ENCODE data around the gene LSM7.

LSM7 gene

DNA sequence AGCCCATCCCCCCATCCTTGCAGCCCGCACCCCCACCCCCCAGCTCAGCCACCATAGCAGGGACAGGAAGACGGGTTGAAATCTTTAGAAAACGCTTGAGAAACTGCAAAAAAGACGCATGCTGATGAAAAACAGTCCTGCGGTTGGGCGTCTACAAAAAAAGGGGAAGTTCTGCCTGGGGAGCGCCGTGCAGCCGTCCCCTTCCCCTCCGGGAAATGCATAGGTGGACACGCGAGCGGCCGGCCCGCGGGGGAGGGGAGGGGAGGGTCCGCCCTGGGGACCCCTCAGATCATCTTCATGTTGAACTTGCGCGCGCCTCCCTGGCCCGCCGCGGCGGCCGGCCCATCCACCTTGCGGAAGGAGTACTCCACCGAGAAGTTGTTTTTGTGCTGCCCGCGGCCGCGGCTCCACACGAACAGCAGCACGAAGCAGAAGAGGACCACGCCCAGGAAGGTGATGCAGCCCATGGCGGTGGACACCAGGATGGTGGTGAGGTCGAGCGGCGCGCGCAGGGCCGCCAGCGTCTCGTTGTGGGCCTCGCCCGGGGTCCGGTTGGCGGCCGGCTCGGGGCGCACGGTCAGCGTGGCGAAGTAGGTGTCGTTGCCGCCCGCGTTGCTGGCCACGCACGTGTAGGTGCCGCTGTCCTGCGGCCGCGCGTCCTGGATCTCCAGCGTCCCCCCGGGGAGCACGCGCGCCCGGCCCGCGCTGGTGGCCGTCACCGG is 38.5 kb downstream of the LSM7 start:
- Histone ChIP-seq H3K4me3 (ENCODE audit: severe bottlenecking) (peak overlapping the region; percentile 4), H3K27me3 (ENCODE audit: insufficient read depth, poor library complexity, severe bottlenecking) (peaks cover 40% of the 10 kb centered on the region), H3K9me3 (ENCODE audit: severe bottlenecking) (no peaks in the 10 kb centered on the region), H3K36me3 (ENCODE audit: low read depth) (no peaks in the 10 kb centered on the region), H3K27ac (ENCODE audit: poor library complexity, severe bottlenecking) (no peak overlapping the region), H3K4me1 (ENCODE audit: insufficient read depth, poor library complexity, severe bottlenecking) (no peaks in the 10 kb centered on the region)
- ATAC-seq (ENCODE audit: low read depth) (peak; percentile 46; the same call in 1 of the 3 replicates), DNase-seq (ENCODE audit: low spot score) (no peak)
- TF ChIP-seq, protein P1, sequence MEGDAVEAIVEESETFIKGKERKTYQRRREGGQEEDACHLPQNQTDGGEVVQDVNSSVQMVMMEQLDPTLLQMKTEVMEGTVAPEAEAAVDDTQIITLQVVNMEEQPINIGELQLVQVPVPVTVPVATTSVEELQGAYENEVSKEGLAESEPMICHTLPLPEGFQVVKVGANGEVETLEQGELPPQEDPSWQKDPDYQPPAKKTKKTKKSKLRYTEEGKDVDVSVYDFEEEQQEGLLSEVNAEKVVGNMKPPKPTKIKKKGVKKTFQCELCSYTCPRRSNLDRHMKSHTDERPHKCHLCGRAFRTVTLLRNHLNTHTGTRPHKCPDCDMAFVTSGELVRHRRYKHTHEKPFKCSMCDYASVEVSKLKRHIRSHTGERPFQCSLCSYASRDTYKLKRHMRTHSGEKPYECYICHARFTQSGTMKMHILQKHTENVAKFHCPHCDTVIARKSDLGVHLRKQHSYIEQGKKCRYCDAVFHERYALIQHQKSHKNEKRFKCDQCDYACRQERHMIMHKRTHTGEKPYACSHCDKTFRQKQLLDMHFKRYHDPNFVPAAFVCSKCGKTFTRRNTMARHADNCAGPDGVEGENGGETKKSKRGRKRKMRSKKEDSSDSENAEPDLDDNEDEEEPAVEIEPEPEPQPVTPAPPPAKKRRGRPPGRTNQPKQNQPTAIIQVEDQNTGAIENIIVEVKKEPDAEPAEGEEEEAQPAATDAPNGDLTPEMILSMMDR (IDR thresholded peaks at IDR 0.05; ENCODE audit: poor library complexity, severe bottlenecking) = no peak

DNA sequence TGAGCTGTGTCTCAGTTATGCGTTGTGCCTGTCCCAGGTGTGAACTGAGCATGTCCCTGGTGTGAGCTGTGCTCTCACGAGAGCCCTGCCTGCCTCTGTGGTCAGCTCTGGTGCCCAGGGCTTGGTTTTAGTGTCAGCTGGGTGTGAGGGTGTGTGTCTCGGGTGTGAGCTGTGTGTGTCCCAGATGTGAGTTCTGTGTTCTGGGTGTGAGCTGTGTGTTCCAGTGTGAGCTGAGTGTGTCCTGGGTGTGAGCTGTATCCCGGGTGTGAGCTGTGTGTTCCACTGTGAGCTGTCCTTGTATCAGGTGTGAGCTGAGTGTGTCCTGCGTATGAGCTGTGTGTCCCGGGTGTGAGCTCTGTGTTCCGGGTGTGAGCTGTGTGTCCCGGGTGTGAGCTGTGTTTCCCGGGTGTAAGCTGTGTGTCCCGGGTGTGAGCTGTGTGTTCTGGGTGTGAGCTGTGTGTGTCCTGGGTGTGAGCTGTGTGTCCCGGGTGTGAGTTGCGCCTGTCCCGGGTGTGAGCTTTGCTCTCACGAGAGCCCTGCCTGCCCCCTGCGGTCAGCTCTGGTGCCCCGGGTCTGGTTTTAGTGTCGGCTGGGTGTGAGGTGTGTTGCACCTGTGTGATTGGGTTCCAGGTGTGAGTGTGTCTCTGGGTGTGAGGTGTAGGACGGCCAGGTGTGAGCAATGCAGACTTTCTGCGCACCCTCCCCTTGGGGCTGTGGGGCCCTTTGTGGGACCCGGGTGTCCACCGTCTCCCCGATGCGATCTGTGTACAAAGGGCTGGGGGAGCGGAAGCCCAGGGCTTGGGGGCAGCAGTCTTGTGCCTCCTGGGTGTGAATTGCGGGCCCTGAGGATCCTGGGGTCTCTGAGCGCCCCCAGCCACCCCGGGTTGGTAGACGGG is 39.3 kb downstream of the LSM7 start:
- H3K27me3 ChIP-seq (ENCODE audit: insufficient read depth, poor library complexity, severe bottlenecking) = peaks cover 38% of the 10 kb centered on the region
- H3K36me3 ChIP-seq (ENCODE audit: low read depth) = no peaks in the 10 kb centered on the region
- H3K27ac ChIP-seq (ENCODE audit: poor library complexity, severe bottlenecking) = no peak overlapping the region
- TF ChIP-seq, protein P1 (IDR thresholded peaks at IDR 0.05; ENCODE audit: poor library complexity, severe bottlenecking) = no peak
- no peak for ATAC-seq (ENCODE audit: low read depth)
- no peaks in the 10 kb centered on the region for H3K9me3 ChIP-seq (ENCODE audit: severe bottlenecking)
- no peak for DNase-seq (ENCODE audit: low spot score)
- no peaks in the 10 kb centered on the region for H3K4me1 ChIP-seq (ENCODE audit: insufficient read depth, poor library complexity, severe bottlenecking)
- no peak overlapping the region for H3K4me3 ChIP-seq (ENCODE audit: severe bottlenecking)

DNA sequence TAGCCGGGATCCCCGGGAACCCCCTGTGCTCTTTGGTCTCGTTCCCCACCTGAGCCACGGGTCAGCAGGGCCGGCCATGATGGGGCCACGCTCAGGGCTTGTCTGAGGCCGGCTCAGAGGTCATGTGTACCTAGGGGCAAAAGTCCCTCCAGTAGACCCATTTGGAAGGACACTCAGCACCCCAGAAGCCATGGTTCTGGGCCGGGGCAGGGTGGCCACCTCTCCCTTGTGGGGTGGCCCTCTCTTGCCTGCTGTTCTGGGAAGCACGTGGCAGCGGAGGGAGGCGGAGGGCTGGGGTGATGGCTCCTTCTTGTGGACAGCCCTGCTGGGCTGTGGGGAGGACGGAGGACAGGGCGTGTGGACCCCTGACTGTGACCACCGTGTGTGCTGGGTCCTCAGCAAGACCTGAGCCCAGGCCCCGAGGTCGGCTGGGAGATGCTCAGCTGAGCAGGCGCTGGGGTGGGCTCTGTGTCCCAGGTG is 40.0 kb downstream of the LSM7 start:
- TF ChIP-seq, protein P1 (IDR thresholded peaks at IDR 0.05; ENCODE audit: poor library complexity, severe bottlenecking) = no peak
- DNase-seq (ENCODE audit: low spot score) (no peak), ATAC-seq (ENCODE audit: low read depth) (no peak)
- H3K27me3 ChIP-seq (ENCODE audit: insufficient read depth, poor library complexity, severe bottlenecking) = peaks cover 38% of the 10 kb centered on the region
- no peak overlapping the region for H3K27ac ChIP-seq (ENCODE audit: poor library complexity, severe bottlenecking)
- H3K9me3 ChIP-seq (ENCODE audit: severe bottlenecking) = no peaks in the 10 kb centered on the region
- H3K4me1 ChIP-seq (ENCODE audit: insufficient read depth, poor library complexity, severe bottlenecking) = no peaks in the 10 kb centered on the region
- no peak overlapping the region for H3K4me3 ChIP-seq (ENCODE audit: severe bottlenecking)
- no peaks in the 10 kb centered on the region for H3K36me3 ChIP-seq (ENCODE audit: low read depth)

DNA sequence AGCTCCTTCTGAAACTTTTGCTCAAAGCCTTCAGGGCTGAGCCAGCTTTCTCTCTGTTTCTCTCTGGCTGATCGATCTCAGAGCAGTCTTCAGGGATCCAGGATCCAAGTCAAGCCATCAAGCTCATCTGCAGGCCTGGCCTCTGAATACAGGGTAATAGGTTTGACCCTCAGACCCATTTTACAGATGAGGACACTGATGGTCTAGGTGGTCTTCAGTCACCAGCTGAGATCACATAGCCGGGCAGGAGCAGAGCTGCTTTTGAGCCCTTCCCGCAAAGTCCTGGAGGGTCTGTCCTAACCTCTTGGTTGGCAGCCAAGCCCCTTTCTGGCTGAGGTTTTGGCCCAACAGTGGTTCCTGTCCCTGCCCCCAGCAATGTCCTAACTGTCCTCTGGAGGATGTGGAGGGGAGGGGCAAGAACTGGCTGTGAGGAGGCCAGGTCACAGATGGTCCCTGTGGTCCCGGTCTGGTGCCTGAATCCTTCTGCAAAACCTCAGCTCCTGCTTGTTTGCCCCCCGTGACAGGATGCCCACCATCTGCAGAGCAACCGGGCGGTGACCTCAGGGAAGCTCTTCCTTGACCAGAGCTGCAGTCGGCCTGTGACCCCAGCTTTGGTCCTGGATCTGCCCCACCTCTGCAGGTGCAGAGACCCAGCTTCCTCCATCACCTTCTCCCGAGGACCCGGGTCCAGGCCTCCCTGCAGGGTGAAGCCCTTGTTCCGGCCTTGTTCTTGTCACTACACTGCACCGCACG is 40.6 kb downstream of the LSM7 start:
- H3K27me3 ChIP-seq (ENCODE audit: insufficient read depth, poor library complexity, severe bottlenecking) = peaks cover 38% of the 10 kb centered on the region
- H3K4me1 ChIP-seq (ENCODE audit: insufficient read depth, poor library complexity, severe bottlenecking) = no peaks in the 10 kb centered on the region
- no peaks in the 10 kb centered on the region for H3K36me3 ChIP-seq (ENCODE audit: low read depth)
- no peak for DNase-seq (ENCODE audit: low spot score)
- no peaks in the 10 kb centered on the region for H3K9me3 ChIP-seq (ENCODE audit: severe bottlenecking)
- TF ChIP-seq, protein P1 (IDR thresholded peaks at IDR 0.05; ENCODE audit: poor library complexity, severe bottlenecking) = no peak
- ATAC-seq (ENCODE audit: low read depth) = no peak
- H3K4me3 ChIP-seq (ENCODE audit: severe bottlenecking) = no peak overlapping the region
- H3K27ac ChIP-seq (ENCODE audit: poor library complexity, severe bottlenecking) = no peak overlapping the region
